SK-N-MC (cell line): ENCODE data around the gene ANKRD53.
"Not testable (repeated sequence)": the region's sequence is repeated elsewhere in the genome, so short reads cannot be mapped to it uniquely, and the experiment has no call there.

Source experiments
- DNase-seq: peaks from one replicate; pipeline ENCODE4 v3.0.0-alpha.2; 2011; ENCODE audit warnings: low read depth, low spot score
- H3K27ac ChIP-seq: fragments of 200-600 bp; sonication (generic); 2 replicates; pipeline ENCODE4 v1.5.1; 2016; ENCODE audit warnings: mixed run types
- H3K36me3 ChIP-seq: fragments of 200-600 bp; sonication (generic); 2 replicates; pipeline ENCODE4 v1.6.1; 2017; ENCODE audit warnings: antibody characterized with exemption, low read length, mixed read lengths; ENCODE audit not compliant: insufficient read depth
- H3K4me3 ChIP-seq: fragments of 200-600 bp; sonication (generic); 2 replicates; pipeline ENCODE4 v1.5.1; 2016
- H3K9ac ChIP-seq: fragments of 200-600 bp; sonication (generic); 2 replicates; pipeline ENCODE4 v1.8.0; 2017; ENCODE audit warnings: mixed run types, mixed read lengths; ENCODE audit not compliant: insufficient read length
- H3K9me3 ChIP-seq: fragments of 200-600 bp; sonication (generic); 2 replicates; pipeline ENCODE4 v1.6.1; 2017; ENCODE audit warnings: low read depth, mild to moderate bottlenecking, antibody characterized with exemption, low read length, moderate library complexity, mixed read lengths
- EZH2 ChIP-seq: fragments of 200-600 bp; sonication (generic); IDR thresholded peaks from one replicate; pipeline ENCODE4 v1.6.1; 2017; ENCODE audit warnings: antibody characterized with exemption
- FOXP2 ChIP-seq: optimal IDR thresholded peaks from 2 replicates; pipeline ENCODE3; 2011; ENCODE audit warnings: mild to moderate bottlenecking, moderate library complexity; ENCODE audit not compliant: insufficient read depth; ENCODE audit errors: extremely low read length, control extremely low read depth
- POLR2AphosphoS5 ChIP-seq: IDR thresholded peaks from 2 replicates; pipeline ENCODE4 v1.6.1; 2012; ENCODE audit warnings: mild to moderate bottlenecking, low read depth, low read length, borderline replicate concordance

Gene ANKRD53

DNA sequence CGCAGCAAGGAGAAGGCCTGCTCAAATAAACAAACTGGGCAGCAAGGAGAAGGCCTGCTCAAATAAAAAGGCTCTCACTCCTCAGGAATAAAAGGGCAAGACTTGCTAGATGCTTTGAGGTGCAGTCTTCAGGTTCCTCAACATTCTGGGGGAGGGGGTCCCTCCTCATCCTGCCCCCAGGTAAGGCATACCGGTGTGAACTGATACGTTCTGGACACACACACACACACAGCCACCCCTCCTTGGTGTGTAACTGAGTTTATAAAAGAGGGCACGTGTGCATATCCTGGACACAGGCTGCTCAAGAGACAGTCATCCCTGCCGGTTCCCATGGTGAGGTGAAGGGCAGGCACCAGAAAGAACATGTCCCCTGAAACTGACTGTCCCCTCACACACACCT lies 11.8 kb downstream of the ANKRD53 start:
- DNase-seq, result no peak

GRCh38 chr2:70991142-70991541 lies 12.7 kb downstream of the ANKRD53 start:
- Histone ChIP-seq H3K4me3 (no peak overlapping the region), H3K36me3 (peaks cover 35% of the 10 kb centered on the region; the same call in 1 of the 2 replicates), H3K27ac (no peak overlapping the region), H3K9me3 (no peaks in the 10 kb centered on the region), H3K9ac (no peak overlapping the region)
- DNase-seq, result no peak
- TF ChIP-seq POLR2AphosphoS5, result no peak
- no peak for TF ChIP-seq FOXP2
- no peak for TF ChIP-seq EZH2

More for the DNA sequence above, 11.8 kb downstream of the ANKRD53 start:
- TF ChIP-seq EZH2, result no peak
- TF ChIP-seq FOXP2, result no peak
- TF ChIP-seq POLR2AphosphoS5, result no peak
- H3K9me3 ChIP-seq, result no peaks in the 10 kb centered on the region
- no peak overlapping the region for H3K9ac ChIP-seq
- H3K4me3 ChIP-seq, result no peak overlapping the region
- H3K27ac ChIP-seq, result no peak overlapping the region
- H3K36me3 ChIP-seq, result peaks cover 40% of the 10 kb centered on the region; the same call in 1 of the 2 replicates

- TF ChIP-seq FOXP2 (no peak), POLR2AphosphoS5 (no peak), EZH2 (no peak)
- Histone ChIP-seq H3K27ac (no peak overlapping the region), H3K36me3 (peaks cover 30% of the 10 kb centered on the region; the same call in 1 of the 2 replicates), H3K9me3 (no peaks in the 10 kb centered on the region), H3K9ac (no peak overlapping the region), H3K4me3 (no peak overlapping the region)
- DNase-seq, result no peak
Observed at GRCh38 chr2:70991742-70992141, 13.3 kb downstream of the ANKRD53 start.

DNA sequence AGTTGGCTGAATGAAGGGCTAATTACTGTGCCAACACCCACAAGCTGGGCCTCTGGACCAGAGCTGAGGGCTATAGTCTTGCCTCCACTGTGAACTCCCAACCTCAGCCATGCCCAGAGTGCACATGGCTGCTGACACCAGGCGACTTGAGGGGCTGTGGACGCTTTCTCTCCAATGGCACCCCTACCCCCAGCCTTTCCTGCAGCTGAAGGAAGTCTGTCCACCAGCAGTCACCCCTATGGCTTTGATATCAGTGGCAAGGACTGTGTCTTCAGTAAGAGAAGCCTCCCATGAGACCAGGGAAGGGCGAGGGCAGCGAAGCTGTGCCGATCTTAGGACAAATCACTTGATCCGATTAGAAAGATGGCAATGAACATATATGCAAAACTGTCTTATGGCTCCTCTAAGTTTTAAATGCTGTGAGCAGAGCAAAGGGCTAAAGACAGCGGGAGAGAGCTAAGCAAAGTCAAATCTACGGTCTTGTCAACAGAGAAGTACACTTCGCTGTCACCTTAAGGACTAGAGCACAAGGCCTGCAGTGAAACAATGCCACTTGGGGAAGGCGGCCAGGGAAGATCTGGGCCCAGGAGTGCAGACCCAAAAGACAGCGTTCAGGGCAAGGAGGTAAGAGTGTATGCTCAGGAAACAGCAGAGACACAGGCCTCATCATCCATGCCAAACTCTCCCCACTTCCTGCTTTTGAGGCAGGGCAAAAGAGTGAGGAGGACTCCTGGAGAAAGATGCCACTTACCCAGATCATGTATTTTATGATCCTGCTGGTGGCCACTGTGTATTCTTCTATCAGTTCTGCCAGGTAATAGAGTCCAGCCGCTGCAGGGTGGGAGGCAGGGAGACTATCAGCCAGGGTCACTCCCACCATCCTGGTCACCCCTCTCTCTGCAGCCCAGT lies 14.8 kb downstream of the ANKRD53 start:
- no peak for DNase-seq
- peaks cover 23% of the 10 kb centered on the region; the same call in 1 of the 2 replicates for H3K36me3 ChIP-seq
- H3K4me3 ChIP-seq, result peak overlapping the region; percentile 95
- H3K9me3 ChIP-seq, result no peaks in the 10 kb centered on the region
- TF ChIP-seq EZH2 (no peak), FOXP2 (no peak), POLR2AphosphoS5 (no peak)
- H3K27ac ChIP-seq, result no peak overlapping the region
- peak overlapping the region; percentile 95 for H3K9ac ChIP-seq

DNA sequence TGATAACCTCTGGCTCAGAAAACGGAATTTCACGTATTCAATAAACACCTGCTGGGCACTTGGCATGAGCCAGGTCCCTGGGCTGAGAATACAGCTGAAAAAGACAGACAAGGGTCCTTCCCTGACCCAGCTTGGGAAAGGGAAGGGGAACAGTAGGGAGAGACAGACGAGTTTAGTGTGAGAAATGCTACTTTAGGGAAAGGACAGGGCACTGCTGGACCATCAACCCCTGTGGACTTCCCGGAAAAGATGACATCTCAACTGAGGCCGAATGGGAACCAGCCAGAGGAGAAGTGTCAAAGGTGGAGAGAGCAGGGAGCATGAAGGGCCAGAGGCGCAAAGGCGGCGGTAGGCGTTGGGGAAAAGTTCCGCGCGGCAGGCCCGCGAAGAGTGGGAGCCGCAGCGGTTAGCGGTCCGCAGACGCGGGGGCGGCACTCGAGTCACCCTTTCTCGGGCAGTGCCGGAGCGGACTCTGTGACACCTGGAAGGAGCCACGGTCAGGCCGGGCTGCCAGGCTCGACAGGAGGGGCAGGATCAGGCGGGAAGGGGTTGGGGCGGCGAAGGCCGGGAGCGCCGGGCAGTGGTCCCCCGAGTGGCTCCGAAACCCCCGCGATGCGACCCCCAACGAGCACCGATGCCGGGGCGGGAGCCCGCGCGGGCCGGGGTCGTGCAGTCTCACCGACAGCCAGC lies 15.7 kb downstream of the ANKRD53 start:
- Histone ChIP-seq H3K27ac (no peak overlapping the region), H3K4me3 (peak overlapping the region; percentile 95), H3K9me3 (no peaks in the 10 kb centered on the region), H3K9ac (peak overlapping the region; percentile 95), H3K36me3 (peaks cover 14% of the 10 kb centered on the region; the same call in 1 of the 2 replicates)
- DNase-seq, result no peak
- TF ChIP-seq POLR2AphosphoS5, result no peak
- no peak for TF ChIP-seq EZH2
- no peak for TF ChIP-seq FOXP2

DNA sequence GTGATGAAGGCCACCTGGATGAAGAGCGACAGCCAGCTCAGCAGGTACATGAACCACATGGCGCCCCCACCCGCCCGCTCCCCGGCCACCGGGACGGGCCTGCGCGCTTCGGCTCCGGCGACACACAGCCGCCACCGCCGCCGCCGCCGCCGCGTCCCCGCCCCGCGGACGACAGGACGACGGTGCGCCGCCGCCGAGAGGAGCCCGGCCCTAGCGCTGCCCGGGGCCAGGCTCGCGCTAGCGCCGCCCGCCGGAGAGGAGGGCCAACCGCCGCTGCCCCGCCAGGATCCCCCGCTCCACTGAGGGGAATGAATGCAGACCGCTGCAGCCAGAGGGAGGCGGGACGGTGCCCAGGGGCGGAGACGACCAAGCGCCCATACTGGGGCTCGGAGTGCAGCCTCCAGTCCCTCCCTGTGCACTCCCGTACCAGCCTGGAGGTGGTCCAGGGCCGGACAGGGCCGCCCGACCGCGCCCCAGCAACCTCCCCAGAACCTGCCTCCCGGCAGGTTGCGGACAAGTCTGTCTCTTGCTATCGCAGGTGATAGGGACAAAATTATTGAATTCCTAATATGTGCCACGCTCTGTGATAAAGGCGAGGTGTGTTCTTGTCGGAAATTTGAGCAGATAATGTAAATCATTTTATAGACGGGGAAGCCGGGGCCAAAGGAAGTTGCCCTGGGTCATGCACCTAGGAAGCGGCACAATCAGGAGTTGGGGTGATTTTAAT lies 16.4 kb downstream of the ANKRD53 start, which contains the start of gene TEX261:
TEX261 (minus strand) TSS at position 175 of the 727 bp plus-strand sequence; CDS start at position 59, 116 bp downstream.
- DNase-seq, result peak; percentile 2
- Histone ChIP-seq H3K9me3 (no peaks in the 10 kb centered on the region), H3K4me3 (peak within 1 kb of the TSS; percentile 95), H3K36me3 (peaks cover 10% of the 10 kb centered on the region; the same call in 1 of the 2 replicates), H3K27ac (no peak within 1 kb of the TSS), H3K9ac (peak within 1 kb of the TSS; percentile 95)
- TF ChIP-seq EZH2 (no peak), FOXP2 (no peak), POLR2AphosphoS5 (no peak)

- Histone ChIP-seq H3K9ac (peak overlapping the region; percentile 72), H3K4me3 (peak overlapping the region; percentile 95), H3K9me3 (no peaks in the 10 kb centered on the region), H3K27ac (no peak overlapping the region), H3K36me3 (peaks cover 5% of the 10 kb centered on the region; the same call in 1 of the 2 replicates)
- TF ChIP-seq FOXP2, result no peak
- TF ChIP-seq EZH2, result no peak
- no peak for TF ChIP-seq POLR2AphosphoS5
- DNase-seq, result peak; percentile 10
Observed at GRCh38 chr2:70995426-70995729, 16.9 kb downstream of the ANKRD53 start.

DNA sequence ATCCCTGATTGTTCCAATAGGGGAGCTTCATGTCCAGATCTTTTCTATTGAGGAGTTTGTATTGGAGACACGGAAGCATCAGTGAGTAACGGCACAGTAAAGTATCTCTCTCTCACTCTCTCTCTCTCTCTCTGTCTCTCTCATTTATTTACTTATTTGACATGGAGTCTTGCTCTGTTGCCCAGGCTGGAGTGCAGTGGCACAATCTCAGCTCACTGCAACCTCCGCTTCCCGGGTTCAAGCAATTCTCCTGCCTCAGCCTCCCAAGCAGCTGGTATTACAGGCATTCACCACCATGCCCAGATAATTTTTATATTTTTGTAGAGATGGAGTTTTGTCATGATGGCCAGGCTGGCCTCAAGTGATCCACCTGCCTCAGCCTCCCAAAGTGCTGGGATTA lies 20.5 kb downstream of the ANKRD53 start:
- H3K4me3 ChIP-seq, DNase-seq, H3K36me3 ChIP-seq, H3K9me3 ChIP-seq, H3K27ac ChIP-seq, H3K9ac ChIP-seq: not testable (repeated sequence)
